NCI-H82 treated with DMSO at 0.1 percent for 48 hours (cell line): ENCODE results near the gene HIP1R.
"Not testable (repeated sequence)": the region's sequence is repeated elsewhere in the genome, so short reads cannot be mapped to it uniquely, and the experiment has no call there.

Experiments
- DNase-seq: peaks from one replicate; lab custom pipeline; 2025; ENCODE audit not compliant: unreplicated experiment; lab: John Stamatoyannopoulos, UW

Gene HIP1R

DNA sequence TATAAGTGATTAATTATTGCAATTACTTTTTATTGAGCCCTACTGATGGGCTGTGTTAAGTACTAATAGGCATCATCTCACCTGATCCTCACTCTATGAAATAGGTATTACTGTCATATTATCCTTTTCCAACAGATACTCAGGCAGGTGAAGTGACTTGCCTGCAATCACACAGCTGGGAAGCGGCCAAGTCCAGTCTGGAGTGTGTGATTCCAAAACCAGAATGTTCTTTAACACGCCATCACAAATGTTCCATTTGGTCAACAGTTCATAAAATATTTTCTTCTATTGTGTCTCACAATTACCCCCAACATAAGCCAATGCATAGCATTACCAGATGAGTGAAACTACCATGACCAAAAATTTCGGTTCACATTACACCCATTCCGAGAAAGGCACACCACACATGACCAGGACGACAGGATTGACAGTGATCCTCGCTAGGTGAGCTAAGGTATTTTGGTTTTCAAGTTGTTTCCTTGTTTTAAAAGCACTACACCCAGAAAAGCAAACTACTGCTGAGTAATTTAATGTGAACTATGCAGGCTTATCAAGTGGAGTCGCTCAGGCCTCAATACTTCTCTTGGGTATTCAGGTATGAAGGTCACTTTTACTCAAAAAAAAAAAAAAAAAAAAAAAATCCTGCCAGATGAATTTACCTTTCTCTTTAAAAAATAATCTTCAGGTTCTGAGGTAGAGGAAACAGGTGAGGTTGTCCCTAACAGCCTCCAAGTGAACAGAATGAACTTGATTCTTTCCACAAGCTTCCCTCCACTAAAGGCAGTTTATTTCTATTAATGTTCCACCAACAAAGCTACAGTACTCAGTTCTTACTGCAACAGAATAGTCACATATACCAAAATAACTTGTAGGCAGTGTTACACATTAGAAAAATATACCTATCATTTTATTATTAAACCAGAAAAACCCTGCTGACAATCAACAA lies 58.2 kb downstream of the HIP1R start:
- DNase-seq = no peak

DNA sequence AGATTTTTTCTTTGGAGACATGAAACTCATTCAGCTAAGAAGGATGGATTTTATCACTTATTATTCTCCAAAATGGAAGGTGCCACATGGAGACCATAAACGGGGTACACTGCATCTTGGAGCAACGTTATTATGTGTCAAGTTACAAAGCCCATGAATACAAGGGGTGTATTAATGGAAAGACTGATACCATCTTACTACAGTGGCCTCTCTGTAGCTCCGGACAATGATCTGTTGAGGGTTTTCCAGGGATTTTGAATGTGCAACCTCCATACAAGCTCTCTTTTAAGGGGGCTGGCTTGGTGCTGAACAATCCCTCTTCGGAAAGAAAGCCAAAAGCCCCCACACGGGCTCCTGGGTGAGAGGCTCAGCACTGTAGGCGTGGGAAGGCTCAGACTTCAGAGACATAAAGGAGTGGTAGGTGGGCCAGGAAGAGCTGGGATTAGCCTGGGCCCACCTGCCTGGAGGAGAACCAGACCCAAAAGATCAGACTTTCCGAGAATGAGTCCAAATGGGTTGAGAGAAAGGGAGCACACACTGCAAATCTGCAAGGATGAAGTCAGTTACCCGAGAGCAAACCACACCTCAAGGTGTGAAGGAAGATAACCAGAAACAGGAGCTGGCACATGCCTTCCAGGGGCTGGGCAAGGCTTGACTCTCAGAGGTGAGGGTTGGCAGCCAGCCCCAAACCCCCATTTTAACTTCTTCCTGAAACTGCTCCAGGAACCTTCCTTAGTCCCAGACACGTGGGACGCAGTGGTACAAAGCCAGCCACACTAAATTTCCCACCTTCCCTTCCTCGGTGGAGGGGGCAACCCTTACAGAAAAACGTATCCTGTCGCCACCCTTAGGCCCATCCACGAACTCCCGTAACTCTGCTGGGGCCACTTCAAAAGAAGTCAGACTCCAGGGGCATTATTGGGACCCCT lies 59.2 kb downstream of the HIP1R start:
- DNase-seq = no peak

DNA sequence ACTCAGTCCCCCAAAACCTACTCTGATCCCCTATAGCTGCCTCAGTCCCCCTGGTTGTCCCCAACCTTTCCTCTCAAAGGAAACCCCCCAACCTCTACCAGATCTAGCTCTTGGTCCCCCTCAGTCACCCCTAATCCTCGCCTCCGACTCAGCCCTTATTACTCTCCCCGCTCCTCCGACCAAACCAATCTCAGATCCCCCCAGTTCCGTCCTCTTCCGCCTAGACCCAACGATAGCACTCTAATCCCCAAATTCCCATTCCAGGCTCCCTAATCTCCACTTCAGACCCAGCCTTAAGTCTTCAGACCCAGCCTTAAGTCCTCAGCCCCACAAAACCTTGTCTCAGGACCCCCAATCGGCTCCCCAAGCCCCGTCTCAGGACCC lies 60.1 kb downstream of the HIP1R start:
- peak; percentile 24 for DNase-seq

DNA sequence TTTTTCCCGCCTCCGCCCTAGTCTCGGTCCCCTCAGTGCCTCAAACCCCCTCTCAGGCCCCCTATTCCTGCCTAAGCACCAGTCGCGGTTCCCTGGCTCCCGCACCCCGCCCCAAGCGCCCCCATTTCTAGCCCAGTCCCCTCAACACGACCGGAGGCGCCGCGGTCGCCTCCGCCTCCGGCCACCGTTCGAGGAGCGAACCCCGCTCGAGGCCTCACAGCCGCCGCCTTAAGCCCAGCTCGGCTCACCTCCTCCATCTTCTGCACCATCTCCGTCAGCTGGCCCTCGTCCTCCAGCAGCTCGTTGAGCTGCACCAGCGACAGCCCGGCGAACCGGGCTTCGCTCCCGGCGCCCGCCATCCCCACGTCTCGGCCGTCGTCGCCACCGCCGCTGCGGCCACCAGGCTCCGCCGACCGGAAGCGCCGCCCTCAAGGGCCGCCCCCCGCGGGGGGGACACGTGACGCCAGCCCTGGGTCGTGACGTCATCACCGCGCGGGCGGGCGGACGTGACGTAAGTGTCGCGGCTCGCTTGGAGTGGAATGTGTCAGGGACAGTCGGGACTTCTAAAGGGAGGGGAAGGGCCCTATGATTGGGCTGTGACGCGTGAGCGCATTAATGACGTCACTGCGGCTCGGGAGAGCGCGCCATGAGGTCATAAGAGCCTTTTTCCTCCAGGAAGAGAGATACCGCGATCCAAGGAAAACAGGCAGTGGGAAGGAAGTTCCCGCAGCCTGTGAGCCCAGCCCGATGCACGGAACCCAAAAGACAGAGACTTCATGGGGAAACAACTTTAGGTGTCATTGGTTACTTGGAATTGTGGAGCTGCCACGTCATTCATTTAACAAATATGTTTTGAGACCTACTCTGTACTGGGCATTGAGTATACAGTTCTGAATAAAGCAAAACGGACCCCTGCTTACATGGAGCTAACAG lies 60.7 kb downstream of the HIP1R start, which contains the start of gene VPS37B:
Gene VPS37B, minus strand, starts transcription at position 421 of the 933 bp plus-strand sequence. Its CDS starts 62 bp downstream, at position 359.
- DNase-seq = no peak

DNA sequence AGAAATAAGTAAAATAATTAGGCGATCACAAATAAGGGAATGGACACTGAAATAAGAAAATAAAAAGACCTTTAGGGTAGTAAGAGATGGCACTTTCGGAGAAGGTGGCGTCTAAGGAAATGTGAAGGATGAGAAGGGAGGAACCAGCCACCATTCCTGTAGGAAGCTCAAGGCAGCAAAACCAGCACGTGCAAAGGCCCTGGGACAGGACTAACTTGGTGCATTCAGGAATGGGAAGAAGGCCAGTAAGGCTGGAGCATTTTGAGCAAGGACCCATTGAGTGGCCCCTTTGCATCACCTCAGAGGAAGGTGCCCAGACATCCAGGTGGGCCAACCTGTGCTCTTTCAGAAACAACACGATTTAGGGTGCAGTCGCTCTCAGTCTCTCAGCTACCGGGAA lies 61.4 kb downstream of the HIP1R start:
- DNase-seq = no peak

DNA sequence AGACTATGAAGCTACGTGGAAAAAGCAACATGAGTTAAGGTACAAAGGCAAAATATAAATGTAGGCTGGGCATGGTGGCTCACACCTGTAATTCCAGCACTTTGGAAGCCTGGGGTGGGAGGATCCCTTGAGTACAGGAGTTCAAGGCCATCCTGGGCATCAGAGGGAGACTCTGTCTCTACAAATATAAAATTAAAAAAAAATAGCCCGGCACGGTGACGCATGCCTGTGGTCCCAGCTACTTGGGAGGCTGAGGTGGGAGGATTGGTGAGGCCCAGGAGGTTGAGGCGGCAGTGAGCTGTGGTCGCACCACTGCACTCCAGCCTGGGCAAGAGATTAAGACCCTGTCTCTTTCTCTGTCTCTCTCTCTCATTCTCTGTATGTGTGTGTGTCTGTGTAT lies 64.6 kb downstream of the HIP1R start:
- DNase-seq = no peak

DNA sequence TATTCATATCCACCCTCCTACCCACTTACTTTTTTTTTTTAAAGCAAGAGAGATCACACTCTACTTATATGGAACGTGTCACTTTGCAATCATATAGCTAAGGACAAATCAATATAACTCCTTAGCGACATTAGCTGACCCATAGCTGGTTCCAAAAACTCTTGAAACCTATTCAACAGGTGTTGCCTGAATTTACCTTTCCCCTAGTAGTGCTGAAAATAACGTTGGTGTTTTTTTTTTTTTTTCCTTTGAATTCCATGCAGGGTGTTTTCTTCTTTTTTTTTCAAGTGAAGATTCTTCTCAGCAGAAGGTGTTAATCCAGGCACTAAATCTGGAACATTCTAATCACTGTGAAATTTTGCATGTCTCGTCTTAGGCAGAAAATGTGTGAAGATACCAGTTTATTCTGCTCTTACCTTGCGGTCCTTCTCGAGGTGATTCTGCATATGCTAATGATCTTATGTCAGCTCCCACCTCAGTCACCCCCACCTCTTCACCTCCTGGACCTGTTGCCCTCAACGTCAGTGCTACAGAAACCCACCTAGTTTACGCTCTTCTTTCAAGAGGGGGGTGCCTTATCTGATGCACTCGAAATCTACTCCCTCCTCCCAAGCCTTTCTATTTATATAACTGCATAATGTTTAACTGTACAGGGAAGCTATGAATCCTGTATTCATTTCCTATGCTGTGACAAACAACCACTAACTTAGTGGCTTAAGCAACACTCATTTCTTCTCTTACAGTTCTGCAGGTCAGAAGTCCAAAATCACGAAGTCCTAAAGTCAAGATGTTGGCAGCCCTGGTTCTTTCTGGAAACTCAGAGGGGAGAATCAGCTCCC lies 67.8 kb downstream of the HIP1R start:
- no peak for DNase-seq

DNA sequence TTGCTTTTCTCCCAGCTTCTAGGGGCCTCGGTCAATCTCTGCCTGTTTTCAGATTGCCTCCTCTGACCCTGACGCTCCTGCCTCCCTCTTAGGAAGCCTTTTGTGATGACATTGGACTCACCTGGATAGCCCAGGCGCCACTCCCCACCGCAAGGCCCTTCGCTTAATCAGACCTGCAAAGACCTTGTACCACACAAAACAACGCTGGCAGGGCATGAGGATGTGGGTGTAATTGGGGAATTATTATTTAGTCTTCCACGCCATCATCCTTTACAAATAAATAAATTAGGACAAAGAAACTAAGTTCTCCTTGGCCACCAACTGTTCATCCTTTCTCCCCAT lies 68.4 kb downstream of the HIP1R start:
- DNase-seq = no peak

DNA sequence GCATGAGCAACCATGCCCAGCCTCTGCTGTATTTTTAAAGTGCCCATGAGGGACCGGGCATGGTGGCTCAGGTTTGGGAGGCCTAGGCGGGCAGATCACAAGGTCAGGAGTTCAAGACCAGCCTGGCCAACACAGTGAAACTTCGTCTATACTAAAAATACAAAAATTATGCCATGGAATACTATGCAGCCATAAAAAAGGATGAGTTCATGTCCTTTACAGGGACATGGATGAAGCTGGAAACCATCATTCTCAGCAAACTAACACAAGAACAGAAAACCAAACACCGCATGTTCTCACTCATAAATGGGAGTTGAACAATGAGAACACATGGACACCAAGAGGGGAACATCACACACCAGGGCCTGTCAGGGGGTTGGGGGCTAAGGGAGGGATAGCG lies 70.0 kb downstream of the HIP1R start:
- not testable (repeated sequence) for DNase-seq

DNA sequence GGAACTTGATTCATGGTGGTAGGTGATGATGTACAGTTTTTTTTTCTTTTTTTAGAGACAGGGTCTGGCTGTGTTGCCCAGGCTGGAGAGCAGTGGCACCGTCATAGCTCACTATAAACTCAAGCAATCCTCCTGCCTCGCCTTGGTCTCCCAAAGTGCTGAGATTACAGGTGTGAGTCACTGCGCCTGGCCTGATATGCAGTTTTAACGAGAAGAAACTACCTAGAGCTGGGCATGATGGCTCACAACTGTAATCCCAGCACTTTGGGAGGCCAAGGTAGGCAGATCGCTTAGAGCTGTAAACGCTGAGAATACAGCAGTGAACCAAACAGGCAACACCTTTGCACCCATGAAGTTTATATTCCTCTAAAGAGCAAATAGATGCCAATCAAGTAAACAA lies 73.7 kb downstream of the HIP1R start:
- DNase-seq = no peak

DNA sequence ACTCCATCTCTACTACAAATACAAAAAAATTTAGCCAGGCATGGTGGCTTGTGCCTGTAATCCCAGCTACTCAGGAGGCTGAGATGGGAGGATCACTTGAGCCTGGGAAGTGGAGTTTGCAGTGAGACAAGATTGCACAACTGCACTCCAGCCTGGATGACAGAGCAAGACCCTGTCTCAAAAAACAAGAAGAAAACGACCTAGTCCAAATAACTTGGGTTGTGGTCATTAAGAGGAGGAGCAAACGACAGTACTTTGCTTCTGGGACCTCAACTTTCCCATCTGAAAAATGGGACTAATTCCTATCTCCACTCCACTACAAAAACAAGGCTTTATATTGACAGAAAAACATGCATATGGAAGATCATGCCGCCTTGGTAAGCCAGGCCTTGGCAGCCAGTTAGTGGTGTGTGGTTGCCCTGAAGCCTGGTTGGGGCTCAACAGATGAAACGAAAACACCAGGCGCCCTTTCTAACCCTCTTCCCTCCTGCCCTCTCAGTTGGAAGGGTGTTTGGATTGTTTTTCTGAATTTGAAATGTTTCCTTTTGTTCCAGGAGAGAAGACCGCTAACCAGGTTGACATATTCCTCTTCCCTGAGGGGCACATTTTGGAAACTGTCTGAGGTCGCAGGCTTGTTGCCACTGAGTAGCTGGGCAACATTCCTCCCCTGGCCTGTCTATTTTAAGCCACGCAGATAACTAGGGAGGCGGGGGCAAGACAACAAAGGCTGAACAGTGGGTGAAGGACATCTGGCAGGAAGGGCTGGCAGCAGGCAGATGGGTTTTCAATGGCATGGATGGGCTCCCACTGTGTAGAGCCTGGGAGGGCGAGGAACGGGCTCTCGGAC lies 74.4 kb downstream of the HIP1R start:
- DNase-seq = no peak
